GM11168 (cell line): Measurements from ENCODE around the gene MATN4.

Experiments used
- in situ Hi-C: fragments of 300-500 bp; cut with MboI; formaldehyde crosslinking; loops from one replicate; pipeline ENCODE4 v1.12.0; 2022; ENCODE audit warnings: low sequenced_read_pairs; ENCODE audit not compliant: unreplicated experiment

The MATN4 gene

DNA sequence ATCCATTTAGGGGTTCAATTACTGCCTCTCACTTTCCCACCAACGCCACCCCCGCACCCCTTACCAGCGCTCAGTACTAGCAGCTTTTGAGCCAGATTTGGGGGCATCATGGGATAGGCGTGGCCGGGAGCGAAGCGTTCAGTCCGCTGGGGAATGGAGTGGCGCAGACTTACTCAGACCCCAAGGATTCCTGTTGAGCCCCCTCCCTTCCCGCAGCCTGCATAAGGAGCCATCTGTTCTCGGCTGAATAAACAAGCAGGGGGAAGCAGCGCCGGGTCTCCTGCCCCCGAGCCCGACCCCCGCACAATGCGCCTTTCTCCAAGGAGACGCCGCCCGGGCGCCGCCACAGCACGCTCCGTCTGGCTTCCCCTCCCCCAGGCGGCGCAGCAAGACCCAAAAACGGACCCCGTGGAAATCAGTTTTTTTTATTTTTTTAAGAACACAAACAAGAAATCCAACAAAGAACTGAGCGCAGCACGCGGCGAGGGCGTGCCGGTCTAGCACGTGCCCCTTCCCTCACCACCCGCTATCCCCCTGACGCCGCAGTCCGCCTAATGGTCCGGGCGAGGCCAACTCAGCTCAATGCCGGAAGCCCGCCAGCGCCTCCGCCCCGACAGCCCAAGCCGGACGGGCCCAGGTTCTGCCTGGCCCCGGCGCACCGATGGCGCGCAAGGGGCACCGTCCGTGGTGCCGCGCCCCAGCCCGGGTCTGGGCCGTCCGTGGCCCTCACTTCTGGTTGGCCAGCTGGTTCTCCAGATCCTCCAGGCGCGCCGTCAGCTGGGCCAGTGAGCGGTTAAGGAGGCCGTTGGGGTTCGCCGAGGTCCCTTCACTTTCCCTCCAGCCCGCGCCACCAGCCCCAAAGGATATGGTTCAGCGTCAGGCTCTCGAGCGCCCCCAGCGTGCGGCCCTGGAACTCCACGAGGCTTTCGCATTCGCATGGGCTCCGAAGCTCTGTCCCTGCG is 14.8 kb downstream of the MATN4 start:
- in situ Hi-C loops, result no loop called here

DNA sequence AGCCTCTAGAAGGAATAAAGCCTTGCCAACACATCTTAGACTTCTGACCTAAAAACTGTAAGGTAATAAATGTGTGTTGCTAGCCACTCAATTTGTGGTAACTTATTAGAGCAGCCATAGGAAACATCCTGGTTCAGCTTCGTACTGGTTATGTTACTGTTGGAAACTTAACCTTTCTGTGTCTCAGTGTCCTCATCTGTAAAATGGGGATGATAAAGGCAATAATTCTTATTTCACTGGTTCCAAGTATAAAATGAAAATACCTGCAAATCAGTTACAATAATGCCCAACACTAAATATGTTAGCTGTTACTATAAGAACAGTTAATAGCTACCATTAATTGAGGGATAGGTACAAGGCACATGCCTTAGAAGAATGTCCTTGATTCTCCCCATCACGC is 15.8 kb downstream of the MATN4 start:
- in situ Hi-C loops, result no loop called here

DNA sequence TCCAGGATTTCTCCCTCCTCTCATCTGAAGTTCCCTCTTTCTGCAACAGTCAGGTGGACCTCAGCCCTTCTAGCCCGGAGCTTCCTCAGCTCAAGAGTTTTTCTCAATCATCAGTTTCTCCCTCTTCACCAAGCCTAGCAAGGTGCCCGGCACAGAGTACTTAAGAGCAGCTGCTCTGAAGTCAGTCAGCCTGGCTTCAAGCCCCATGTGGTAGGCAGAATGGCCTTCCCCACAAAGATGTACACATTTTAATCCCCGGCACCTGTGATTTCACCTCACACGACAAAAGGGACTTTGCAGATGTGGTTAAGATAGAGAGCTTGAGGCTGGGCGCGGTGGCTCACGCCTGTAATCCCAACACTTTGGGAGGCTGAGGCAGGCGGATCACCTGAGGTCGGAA is 16.6 kb downstream of the MATN4 start:
- in situ Hi-C loops, result no loop called here

DNA sequence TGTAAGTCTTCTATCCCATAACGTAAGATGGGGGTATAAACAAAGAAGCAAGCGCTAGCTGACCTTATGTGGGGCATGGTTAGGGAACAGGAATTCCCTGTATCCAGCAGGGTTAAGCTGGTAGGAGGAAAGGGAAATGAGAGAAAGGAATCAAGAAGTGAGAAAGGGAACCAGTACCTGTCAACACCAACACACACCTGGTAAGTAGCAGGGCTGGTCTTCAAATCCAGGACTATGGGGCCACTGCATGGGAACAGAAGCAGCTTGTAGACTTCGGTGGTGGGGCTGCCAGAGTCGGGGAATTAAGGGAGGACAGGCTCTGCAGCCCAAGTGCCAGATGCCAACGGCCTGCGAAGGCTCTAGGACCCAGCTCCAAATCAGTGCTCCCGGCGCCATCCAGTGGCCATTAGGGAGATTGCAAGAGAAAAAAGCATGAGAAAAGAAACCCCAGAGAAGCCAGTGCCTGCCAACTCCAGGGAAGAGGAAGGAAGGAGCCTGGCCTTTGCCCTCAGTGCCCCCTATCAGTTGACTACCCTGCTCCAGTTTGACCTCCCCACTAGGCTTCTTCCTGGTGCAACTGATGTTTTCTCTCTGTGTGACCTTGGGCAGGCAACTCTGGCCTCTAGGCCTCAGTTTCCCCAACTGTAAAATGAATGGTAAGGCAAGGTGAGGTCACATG is 17.3 kb downstream of the MATN4 start:
- in situ Hi-C loops, result no loop called here

DNA sequence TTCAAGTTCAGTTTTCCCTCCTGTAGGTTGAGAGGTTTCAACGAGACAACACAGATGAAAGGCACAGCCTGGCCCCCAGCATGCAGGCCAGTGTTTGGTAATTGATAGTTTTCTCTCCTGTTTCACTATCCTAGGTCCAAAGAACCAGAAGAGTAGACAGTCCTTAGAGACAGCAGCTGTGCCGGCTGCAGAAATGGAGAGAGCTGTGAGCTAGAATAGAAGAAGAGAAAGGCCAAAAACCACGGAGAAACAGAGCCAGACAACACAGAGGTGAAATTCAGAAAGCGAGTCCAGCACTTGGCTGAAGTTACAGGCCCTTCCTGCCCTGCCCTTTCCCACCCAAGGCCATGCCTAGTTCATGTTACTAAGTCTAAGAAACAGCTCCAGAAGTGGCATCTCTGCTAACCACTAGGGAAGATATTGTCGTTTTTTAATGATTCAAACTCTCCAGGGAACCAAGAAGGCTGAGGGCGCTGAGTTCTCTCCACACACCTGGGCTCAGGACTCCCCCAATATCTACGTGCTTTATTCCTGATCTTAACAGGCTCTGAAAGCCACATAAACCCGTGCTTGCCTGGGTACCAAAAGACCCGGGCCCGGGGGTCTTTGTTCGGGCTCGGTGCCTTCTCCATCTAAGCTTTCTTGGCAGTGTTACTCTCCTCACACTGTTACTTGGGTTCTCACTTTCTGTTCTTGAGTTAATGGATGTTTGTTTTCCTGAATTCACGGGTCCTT is 18.0 kb downstream of the MATN4 start:
- in situ Hi-C loops, result loop anchor here (10.0 kb wide), 1 partner anchor 805 kb away; no protein-coding TSS in a partner anchor

DNA sequence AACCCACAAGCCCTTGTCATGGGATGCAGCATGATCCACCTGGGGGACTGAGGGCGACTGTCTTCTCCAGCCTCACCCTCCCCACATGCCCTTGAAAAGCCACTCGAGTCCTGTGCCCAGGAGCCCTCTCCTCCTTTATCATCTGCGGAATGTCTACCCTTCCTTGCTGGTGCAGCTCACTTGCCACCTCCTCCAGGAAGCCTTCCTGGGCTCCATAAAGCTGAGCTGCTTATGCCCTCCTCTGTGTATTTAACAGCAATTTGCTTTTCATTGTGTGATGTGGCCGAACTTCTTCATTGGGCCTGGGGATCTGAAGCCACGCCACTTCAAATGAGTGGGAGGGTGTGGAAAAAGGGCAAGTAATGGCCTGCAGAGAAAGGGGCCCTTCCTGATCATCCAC is 19.2 kb downstream of the MATN4 start:
- in situ Hi-C loops, result loop anchor here (10.0 kb wide), 1 partner anchor 806 kb away; no protein-coding TSS in a partner anchor

DNA sequence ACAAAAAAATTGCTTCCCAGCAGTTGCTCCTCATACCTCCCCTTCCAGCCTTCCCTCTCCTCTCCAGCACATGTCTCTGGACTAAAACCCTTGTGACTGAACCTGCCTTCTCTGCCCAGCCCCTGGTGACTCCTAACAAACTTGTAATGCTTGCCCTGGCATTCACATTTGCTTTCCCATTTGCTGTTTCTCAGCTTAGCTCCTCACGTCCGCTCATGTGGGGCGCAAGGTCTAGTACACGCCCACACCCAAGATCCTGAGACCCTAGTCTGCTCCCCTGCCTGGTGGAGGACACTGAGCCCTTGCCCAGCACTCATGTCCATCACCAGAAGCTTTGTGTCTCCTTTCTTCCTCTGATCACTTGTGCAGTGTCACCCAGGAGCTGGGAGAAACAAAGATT is 19.7 kb downstream of the MATN4 start:
- in situ Hi-C loops, result loop anchor here (10.0 kb wide), 1 partner anchor 806 kb away; no protein-coding TSS in a partner anchor

DNA sequence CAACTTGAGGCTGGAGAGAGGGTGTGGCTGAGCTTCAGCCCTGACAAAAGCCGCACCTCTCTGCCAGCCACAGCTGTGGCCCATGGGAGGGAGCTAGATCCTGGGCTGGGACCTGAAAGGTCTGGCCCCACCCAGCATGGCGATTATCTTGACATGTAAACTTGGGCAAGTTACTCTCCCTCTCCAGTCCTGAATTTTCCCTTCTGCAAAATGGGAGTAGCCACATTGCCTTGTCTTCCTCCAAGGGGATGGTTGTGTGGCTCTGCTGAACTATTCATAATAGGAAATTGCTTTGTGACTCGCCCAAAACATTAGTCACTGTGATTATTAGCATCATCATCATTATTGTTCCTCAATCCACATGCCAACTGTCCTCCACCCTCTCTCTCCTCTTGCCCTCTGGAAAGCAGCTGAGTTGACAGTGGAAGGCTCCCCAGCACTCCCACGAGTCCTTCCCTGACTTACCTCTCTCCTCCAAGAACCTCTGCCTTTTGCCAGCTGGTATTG is 24.5 kb downstream of the MATN4 start:
- in situ Hi-C loops, result loop anchor here (10.0 kb wide), 1 partner anchor 811 kb away; no protein-coding TSS in a partner anchor

DNA sequence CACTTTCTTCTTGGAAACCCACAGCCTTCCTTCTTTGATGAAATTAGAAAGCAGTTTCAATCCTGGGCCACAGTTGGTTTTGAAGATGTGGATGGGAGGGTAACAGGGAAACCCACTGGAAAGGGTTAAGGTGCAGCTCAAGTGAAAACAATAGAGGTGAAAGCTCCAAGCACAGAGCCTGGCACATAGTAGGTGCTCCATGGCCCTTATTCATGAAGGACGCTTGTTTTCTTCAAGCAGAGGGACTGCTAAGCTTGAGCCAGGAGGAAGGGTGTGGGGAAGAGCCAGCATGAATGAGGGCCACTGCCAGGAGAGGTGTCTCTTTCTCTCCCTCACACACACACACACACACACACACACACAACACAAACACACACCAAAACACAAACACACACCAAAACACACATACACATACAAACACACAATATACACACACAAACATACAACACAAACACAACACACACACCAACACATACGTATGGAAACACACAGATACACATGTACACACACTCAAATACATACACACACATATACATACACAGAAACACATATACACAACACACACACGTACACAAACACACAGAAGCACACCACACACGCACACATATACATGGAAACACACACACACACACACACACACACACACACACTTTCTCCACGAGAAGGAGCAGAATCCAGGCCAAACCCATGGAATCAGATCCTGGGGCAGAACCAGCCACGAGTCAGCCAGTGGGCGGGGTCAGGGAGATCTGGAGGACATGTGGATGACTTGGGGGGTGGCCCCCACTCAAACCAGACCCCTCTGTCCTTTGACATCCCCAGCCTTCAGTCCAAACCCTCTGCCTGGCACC is 25.2 kb downstream of the MATN4 start:
- in situ Hi-C loops, result loop anchor here (10.0 kb wide), 1 partner anchor 812 kb away; no protein-coding TSS in a partner anchor

DNA sequence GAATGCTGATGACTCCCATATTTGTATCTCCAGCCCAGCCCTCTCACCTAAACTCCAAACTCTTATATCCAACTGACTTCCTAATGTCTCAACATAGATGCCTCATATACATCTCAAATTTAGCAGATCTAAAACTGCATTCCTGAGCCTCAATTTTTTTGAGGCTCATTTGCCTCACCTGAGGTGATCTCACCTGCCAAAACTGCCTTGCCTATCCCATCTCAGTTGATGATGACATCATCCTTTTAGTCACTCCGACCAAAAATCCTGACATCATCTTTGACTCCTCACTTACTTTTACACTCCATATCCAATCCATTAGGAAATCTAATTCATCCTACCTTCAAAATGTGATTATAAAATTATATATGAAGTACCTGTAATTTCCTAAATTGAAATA is 28.1 kb downstream of the MATN4 start:
- in situ Hi-C loops, result loop anchor here (10.0 kb wide), 1 partner anchor 815 kb away; no protein-coding TSS in a partner anchor

DNA sequence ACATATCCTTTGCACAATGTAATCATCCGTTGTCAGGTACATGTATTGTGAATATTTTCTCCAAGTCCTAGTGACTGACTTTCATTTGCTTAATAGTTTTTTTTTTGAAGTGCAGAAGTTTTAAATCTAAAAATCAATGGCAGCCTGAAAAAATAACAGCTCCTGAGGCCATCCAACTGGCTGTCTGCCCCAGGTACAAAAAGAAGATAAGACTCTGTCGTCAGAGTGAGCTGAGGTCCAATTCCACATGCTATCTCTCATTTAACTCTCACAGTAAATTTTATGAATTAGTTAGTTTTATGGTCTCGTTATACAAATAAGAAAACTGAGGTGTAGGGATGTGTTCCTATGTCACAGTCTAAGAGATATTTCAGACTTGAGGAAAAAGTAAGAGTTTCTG is 32.8 kb downstream of the MATN4 start:
- in situ Hi-C loops, result no loop called here

DNA sequence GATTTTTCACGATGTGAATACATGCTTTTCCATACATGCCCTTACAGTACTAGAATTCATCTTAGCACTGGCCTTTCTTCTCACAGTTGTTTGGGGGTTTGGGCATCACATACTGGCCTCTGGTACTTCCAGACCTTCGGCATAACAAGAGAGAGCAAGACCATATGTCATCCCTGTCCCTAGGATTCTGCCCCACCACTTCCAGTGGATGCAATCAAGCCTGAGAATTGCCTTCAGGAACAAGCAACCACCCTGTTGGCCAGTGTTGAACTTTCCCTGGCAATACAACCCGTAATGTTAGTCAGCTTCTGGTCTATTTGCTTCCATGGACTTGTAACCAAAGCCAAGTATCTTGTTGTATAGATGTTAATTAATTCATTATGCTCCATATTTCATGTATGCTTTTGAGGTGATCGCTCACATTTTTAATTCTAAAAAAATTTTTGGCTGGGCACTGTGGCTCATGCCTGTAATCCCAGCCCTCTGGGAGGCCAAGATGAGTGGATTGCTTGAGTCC is 38.3 kb downstream of the MATN4 start:
- in situ Hi-C loops, result no loop called here

DNA sequence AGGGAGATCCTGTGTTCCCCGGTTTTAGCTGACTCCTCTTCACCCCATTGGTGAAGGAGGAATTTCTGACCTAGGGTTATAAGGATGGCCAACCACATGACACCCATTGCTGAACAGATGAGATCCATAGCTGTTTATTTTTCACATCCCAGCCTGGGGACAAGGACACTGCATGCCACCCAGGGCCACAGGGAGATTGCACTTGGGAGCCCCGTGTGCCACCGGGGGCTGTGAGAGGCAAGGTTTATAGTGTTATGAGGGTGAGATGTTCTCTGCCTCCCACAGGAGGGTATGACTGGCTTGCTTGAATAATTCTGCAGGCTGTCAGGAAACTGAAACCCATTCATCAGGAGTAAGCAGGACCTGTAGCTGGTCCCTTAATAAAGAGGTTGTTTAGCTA is 39.0 kb downstream of the MATN4 start:
- in situ Hi-C loops, result no loop called here

DNA sequence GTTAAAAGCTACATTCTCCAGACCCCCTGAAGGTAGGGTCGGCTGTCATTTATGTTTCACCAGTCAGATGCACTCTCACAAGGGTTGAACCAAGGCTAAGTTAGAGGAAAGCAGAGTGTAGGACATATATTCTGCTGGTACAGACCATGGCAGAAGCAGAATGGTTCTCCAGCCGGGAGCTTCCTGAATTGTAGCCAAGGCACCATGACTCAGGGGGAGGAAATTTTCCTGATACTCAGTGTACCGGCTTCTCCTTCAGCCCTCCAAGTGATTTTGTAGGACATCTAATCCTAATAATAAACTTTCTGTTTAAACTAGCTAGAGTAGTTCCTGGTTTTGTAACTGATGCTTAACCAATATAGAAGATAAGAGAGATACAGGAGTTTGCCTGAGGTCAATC is 39.6 kb downstream of the MATN4 start:
- in situ Hi-C loops, result no loop called here

DNA sequence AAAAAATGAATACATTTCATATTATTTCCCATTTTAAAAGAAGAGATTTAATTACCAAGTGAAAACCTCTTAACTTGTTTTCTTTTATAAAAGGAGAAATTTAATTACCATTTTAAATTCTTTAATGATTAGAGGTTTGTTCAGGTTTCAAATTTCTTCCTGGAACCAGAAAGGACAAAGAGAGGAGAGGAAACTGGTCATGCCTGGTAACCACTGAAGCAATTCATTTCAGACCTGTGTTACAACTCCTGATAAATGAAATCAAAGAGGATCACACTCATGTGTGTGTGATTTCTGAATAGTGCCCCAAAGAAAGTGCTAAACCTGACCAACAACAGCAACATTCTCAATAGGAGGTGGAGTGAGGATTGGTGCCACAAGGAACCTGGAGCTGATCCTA is 41.1 kb downstream of the MATN4 start:
- in situ Hi-C loops, result no loop called here

DNA sequence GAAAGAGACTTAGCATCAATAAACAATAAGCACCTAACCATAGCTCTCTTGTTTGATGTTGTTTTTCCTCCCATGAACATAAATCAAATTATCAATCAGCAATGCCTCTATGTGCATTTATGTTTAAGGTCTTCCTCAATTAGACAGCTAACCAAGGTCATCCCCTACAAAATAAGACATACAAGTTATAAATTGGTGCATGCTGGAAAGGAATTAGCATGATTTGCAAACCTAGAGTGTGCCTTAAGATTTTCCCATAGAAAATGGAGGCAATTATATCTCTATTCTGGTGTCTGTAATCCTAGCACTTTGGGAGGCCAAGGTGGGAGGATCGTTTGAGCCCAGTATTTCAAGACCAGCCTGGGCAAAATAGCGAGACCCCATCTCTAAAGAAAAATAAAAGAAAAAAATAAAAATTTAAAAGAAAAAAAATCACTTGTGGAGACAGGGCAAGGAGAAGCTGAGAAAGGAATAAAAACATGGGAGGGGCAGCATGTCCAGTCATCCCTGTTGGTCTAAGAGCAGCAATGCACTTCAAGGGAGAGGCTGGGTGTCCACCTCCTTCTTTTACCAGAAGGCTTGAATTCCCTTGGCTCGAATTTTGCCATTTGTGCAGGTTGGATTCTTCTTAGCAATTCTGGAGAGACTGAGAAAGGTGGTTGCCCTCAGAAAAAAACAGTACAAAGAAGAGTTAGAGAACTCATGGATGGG is 44.4 kb downstream of the MATN4 start:
- in situ Hi-C loops, result no loop called here

DNA sequence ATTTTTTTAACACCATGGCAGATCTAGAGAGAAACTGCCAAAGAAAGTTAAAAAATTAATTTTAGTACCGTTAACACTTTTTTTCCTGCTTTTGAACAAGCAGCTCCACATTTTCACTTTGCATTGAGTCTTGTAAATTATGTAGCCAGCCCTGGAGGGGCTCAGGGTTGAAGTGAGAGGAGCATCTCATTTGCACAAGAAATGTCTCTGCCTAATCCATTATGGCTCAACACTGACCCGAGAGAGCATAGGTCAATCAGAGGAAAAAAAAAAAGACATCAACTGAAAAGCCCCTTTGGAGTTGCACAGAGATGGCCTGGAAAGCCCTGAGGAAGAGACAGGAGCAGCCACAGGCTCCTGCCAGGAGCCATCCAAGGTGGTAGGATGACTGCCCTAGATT is 49.4 kb downstream of the MATN4 start:
- in situ Hi-C loops, result no loop called here

DNA sequence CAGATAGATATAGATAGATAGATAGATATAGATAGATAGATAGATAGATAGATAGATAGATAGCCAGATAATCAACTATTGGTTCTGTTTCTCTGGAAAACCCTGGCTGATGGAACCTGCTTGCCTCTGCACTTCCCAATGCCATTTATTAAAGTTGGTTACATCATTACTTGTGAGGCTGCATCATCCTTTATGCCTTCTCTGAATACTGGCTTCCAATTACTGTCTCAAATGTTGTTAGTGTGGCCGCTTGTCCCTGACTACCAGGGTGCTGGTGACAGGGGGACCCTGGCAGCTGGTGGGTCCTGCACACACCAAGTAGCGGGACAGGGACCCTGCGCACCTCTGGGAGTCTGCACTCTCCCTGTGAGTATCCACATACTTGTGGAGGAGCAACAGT is 49.8 kb downstream of the MATN4 start:
- in situ Hi-C loops, result no loop called here

DNA sequence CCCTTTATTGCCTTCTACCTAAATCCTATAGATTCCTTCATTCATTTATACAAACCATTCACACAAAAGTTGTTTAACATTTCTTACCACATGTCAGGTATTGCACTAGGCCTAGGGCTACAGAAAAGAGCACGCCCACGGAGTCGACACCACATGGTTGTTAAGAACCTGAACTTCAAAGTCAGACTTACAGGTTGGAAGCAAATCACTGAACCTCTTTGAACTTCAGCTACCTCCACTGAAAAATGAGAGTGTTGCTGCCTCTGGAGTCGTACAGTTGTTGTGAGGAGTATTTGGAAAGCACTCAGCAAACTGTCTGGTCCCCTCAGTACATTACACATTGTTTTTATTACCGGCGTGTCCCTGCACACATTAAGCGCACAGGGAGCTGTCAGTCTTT is 50.4 kb downstream of the MATN4 start:
- in situ Hi-C loops, result no loop called here
